ENCODE measurements around the gene DUOXA2. TPM values are rescaled to one million over a fixed set of nuclear protein-coding genes. Genes with fewer than 3 reads are reported as not detected.
"Not testable (repeated sequence)": the region's sequence is repeated elsewhere in the genome, so short reads cannot be mapped to it uniquely, and the experiment has no call there.

DUOXA2 gene
- total RNA-seq, result 10 to 100 TPM; 11.8 to 48.4 (median 27.0) TPM

DNA sequence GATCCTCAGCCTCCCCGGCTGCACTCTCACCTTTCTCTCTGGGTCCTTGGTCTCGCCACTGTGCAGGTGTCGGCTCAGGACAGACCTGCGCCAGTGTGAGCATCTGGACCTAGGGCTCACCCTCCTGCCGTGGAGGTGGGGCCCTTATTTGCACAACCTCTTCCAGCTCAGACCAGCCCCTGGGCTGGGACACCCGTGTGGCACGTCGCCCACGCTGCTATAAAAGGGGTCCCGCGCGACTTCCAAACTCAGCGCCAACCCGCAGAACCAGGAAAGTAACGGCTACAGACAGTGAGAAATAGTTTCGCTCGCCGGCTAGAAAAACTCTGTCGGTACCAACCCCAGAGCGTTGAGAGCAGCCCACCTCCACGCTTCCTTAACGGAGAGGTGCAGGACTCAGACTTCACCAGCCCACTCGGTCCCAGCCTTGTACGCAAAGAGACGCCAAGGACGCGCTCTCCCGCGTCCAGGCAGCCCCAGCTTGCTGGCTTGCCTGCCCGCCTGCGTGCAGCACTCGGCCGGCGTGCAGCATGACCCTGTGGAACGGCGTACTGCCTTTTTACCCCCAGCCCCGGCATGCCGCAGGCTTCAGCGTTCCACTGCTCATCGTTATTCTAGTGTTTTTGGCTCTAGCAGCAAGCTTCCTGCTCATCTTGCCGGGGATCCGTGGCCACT lies at the start of gene DUOXA2, which contains the start of gene DUOX2:
TSS of gene DUOXA2 (plus strand) at position 251 of the 675 bp plus-strand sequence. CDS start at position 531, 280 bp downstream.
TSS of gene DUOX2 (minus strand) at position 97 of the 675 bp plus-strand sequence. CDS start 761 bp downstream, outside the sequence.
- peak; percentile 92 for DNase-seq
- no peaks in the 10 kb centered on the region for H3K36me3 ChIP-seq
- peak within 1 kb of the TSS; percentile 46 to 61 (median 48) for H3K27ac ChIP-seq
- peak in 1 of 2 donors; percentile 86 for TF ChIP-seq POLR2A (IDR thresholded peaks at IDR 0.05)
- TF ChIP-seq, protein P1, sequence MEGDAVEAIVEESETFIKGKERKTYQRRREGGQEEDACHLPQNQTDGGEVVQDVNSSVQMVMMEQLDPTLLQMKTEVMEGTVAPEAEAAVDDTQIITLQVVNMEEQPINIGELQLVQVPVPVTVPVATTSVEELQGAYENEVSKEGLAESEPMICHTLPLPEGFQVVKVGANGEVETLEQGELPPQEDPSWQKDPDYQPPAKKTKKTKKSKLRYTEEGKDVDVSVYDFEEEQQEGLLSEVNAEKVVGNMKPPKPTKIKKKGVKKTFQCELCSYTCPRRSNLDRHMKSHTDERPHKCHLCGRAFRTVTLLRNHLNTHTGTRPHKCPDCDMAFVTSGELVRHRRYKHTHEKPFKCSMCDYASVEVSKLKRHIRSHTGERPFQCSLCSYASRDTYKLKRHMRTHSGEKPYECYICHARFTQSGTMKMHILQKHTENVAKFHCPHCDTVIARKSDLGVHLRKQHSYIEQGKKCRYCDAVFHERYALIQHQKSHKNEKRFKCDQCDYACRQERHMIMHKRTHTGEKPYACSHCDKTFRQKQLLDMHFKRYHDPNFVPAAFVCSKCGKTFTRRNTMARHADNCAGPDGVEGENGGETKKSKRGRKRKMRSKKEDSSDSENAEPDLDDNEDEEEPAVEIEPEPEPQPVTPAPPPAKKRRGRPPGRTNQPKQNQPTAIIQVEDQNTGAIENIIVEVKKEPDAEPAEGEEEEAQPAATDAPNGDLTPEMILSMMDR (IDR thresholded peaks at IDR 0.05), result no peak
- no peaks in the 10 kb centered on the region for H3K9me3 ChIP-seq
- WGBS, 2 donors, result 1% methylated on average over 23 to 34 of the region's 42 CpGs
- H3K4me3 ChIP-seq (replicated peaks in 1 of 3), result peak within 1 kb of the TSS; percentile 4 to 46 (median 40)
- intact Hi-C loops (cut with DNase I), result loop anchor here (10.0 kb wide), 1 partner anchor 79 kb away; no protein-coding TSS in a partner anchor
- H3K27me3 ChIP-seq, result no peaks in the 10 kb centered on the region
- H3K4me1 ChIP-seq, result peaks cover 22 to 49% of the 10 kb centered on the region in 2 donors

DNA sequence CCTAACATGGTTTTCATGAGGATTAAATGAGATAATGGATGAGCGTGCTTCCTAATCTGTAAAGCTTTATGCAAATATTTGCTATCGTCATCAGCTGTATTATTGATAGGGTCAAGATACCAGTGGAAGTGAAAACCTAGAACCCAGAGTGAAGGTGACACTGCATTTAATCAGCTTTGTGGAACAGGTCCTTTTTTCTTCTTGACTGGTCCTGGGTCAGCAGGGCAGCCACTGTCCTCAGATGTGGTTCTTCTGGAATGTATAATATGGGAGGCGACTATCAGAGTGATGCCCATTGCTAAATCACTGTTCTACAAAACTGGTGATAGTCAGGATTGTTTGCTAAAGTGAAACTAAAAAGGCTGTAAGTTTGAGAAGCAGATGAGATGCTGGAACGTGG lies 49.7 kb upstream of the DUOXA2 start:
- peak overlapping the region in 2 of 3 donors; percentile 7 to 26 for H3K27ac ChIP-seq
- WGBS, 2 donors, result 92 to 95% methylated on average over 4 of the region's 4 CpGs
- no peak for TF ChIP-seq POLR2A (IDR thresholded peaks at IDR 0.05)
- TF ChIP-seq, protein P1 (IDR thresholded peaks at IDR 0.05), result no peak

DNA sequence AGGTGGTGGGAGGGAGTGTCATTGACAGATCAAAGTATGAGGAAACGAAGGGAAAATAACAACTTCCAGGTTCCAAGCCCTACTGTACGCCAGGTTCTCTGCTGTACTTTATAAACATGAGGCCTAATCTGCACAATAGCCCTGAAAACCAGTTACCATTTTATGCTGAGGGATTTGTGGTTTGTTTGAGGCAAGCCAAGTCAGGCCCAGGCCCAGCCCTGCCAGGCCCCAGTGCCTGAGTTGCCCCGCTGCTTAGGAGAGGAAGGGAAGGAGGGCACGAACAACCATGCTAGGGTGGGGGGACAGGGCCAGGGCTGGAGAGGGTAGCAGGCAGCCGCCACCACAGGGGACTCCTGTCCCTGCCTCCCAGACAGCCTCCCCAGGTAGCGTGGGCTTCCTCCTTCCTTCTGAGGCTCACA lies 44.2 kb upstream of the DUOXA2 start:
- H3K4me3 ChIP-seq (replicated peaks in 1 of 3); DNase-seq; H3K9me3 ChIP-seq; intact Hi-C loops (cut with DNase I); H3K27me3 ChIP-seq: not testable (repeated sequence)
- WGBS, 2 donors, result 58 to 82% methylated on average over 2 to 4 of the region's 6 CpGs
- Histone ChIP-seq H3K4me1 (peaks cover 0 to 12% of the 10 kb centered on the region in 2 donors), H3K27ac (peak overlapping the region in 2 of 3 donors; percentile 36 to 73), H3K36me3 (peaks cover 11 to 19% of the 10 kb centered on the region in 2 donors)

More for the DNA sequence above, 49.7 kb upstream of the DUOXA2 start:
- Histone ChIP-seq H3K9me3 (no peaks in the 10 kb centered on the region), H3K4me1 (peaks cover 7 to 10% of the 10 kb centered on the region in 2 donors), H3K27me3 (no peaks in the 10 kb centered on the region), H3K4me3 (replicated peaks in 1 of 3) (no peak overlapping the region), H3K36me3 (peaks cover 7 to 16% of the 10 kb centered on the region in 2 donors)
- DNase-seq, result no peak
- intact Hi-C loops (cut with DNase I), result no loop called here

DNA sequence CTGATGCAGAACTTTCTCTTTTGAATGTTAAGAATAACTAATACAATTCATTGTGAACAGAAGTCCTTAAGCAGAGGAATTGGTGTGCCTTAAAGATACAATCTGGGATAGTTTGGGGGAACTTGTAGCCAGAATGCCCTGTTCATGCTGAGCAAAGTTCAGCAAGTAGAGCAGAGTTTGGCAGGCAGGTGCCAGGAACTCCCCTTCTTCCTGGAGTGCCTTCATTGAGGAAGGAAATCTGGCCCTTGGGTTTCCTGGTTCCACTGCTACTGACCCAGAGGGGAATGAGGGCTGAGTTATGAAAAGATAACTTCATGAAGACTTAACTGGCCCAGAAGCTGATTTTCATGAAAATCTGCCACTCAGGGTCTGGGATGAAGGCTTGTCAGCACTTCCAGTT lies 40.5 kb upstream of the DUOXA2 start:
- DNase-seq; H3K27ac ChIP-seq; H3K36me3 ChIP-seq; H3K9me3 ChIP-seq; intact Hi-C loops (cut with DNase I); H3K27me3 ChIP-seq; H3K4me3 ChIP-seq (replicated peaks in 1 of 3): not testable (repeated sequence)
- peaks cover 0 to 12% of the 10 kb centered on the region in 2 donors for H3K4me1 ChIP-seq

GRCh38 chr15:45075440-45076320 lies 38.4 kb upstream of the DUOXA2 start:
- H3K4me3 ChIP-seq (replicated peaks in 1 of 3); H3K9me3 ChIP-seq; intact Hi-C loops (cut with DNase I); H3K27ac ChIP-seq; DNase-seq; H3K36me3 ChIP-seq; H3K27me3 ChIP-seq: not testable (repeated sequence)
- WGBS, 2 donors, result 88 to 100% methylated on average over 1 of the region's 9 CpGs
- H3K4me1 ChIP-seq, result peaks cover 0 to 20% of the 10 kb centered on the region in 2 donors

DNA sequence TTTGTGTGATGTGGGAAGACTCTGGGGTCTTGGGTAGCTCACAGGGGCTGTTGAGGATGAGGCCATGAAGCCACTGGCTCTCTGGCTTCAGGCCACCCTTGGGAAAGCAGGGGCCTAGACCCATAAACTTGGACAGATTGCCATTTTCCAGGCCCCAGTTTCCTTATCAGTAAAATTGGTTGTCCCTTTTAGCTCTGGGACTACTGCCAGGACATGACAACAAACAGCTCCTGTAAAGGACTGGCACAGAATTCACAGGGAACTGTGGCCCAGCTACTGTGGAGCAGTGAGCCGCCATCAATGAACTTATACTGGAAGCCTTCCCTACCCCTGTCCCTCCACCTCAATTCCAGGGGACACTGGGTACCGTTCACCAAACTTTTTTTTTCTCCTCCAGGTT lies 36.7 kb upstream of the DUOXA2 start:
- intact Hi-C loops (cut with DNase I); DNase-seq; H3K27ac ChIP-seq; H3K4me3 ChIP-seq (replicated peaks in 1 of 3); H3K36me3 ChIP-seq; H3K9me3 ChIP-seq; H3K27me3 ChIP-seq: not testable (repeated sequence)
- 64 to 85% methylated on average over 2 of the region's 2 CpGs for WGBS, 2 donors
- peaks cover 0 to 13% of the 10 kb centered on the region in 2 donors for H3K4me1 ChIP-seq

DNA sequence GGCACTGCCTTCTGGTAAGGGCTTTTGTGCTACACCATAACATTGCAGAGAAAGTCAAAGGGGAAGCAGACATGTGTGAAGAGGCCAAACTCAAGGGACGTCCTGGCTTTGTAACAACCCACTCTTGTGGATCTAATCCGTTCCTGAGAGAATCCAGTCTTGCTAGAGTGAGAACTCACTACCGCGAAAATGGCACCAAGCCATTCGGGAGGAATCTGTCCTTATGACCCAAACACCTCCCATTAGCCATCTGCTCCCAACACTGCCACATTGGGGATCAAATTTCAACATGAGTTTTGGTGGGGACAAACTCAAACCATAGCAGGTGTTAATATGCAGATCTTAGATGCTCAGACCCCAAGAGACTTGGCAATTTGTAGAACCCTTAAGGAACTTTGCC lies 34.9 kb upstream of the DUOXA2 start:
- DNase-seq, result peak; percentile 58 to 74
- Histone ChIP-seq H3K4me1 (peaks cover 0 to 13% of the 10 kb centered on the region in 2 donors), H3K27ac (peak overlapping the region in 2 of 3 donors; percentile 3 to 58)
- WGBS, 2 donors, result 37% methylated on average over 5 of the region's 5 CpGs
- intact Hi-C loops (cut with DNase I); H3K36me3 ChIP-seq; H3K9me3 ChIP-seq; H3K27me3 ChIP-seq; H3K4me3 ChIP-seq (replicated peaks in 1 of 3): not testable (repeated sequence)

DNA sequence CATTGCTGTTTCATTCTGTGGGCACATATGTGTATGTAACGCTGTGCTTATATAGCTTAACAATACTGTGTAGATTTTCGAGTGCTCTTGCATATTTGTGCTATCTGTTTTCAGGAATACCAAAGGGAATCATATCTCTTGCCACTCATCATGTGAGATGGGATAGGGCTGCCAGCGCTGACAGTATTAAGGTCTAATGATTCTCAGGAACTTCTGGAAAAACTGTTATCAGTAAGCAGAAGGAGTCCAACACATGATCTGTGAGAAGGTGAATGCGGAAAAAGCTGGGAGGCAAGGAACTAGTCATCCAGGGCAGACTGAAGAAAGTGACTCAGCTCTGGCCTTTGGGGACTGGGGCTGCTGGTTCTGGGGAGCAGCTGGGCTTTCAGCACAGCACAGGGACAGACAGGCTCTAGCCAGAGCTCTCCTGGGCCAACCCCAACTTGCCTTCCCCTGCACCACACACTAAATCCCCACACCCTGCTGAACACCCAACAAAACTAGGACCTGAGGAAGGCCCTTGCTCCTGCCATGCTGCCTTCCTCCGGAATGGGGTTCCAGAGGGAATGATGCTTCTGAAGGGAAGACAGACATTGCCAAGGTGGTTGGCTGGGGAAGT lies 34.4 kb upstream of the DUOXA2 start:
- H3K27ac ChIP-seq, result peak overlapping the region; percentile 24 to 74 (median 58)
- DNase-seq; H3K9me3 ChIP-seq; H3K36me3 ChIP-seq; H3K27me3 ChIP-seq; intact Hi-C loops (cut with DNase I); H3K4me3 ChIP-seq (replicated peaks in 1 of 3): not testable (repeated sequence)
- 59 to 68% methylated on average over 4 of the region's 5 CpGs for WGBS, 2 donors
- peaks cover 0 to 13% of the 10 kb centered on the region in 2 donors for H3K4me1 ChIP-seq

DNA sequence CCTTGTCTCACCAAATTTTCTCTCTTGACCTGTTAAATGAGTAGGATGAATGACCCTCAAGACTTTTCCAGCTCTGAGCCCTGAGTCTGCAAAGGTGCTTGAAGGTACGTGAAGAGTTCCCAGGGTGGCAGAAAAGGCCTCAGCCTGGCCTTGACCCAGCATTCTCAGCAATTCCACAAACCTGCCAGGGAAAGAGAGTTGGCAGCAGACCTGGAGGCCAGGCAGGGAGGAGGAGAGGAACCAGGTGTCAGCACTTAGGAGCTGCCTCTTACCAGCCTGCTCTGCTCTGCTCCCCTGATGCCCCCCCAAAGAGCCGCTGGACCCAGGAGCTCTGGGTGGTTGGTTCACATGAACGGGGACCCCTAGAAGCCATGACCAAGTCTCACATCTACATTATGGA lies 33.5 kb upstream of the DUOXA2 start:
- peak; percentile 58 to 60 for DNase-seq
- H3K9me3 ChIP-seq; H3K27me3 ChIP-seq; H3K4me3 ChIP-seq (replicated peaks in 1 of 3); H3K36me3 ChIP-seq; intact Hi-C loops (cut with DNase I): not testable (repeated sequence)
- Histone ChIP-seq H3K4me1 (peaks cover 0 to 13% of the 10 kb centered on the region in 2 donors), H3K27ac (peak overlapping the region in 1 of 3 donors; percentile 25)
- WGBS, 2 donors, result 20 to 40% methylated on average over 1 of the region's 3 CpGs

- peaks cover 0 to 13% of the 10 kb centered on the region in 2 donors for H3K4me1 ChIP-seq
- intact Hi-C loops (cut with DNase I); H3K27me3 ChIP-seq; H3K27ac ChIP-seq; H3K9me3 ChIP-seq; DNase-seq; H3K4me3 ChIP-seq (replicated peaks in 1 of 3); H3K36me3 ChIP-seq: not testable (repeated sequence)
- WGBS, 2 donors, result 92 to 93% methylated on average over 5 to 6 of the region's 10 CpGs
These were observed 31.7 kb upstream of the DUOXA2 start for GRCh38 chr15:45082412-45082811.

Data from thyroid gland (tissue), 4 donors.